Mesothelial cell of epicardium (in vitro differentiated cells): ENCODE measurements around the gene SLFN14. TPM values are rescaled to one million over a fixed set of nuclear protein-coding genes. Genes with fewer than 3 reads are reported as not detected.
"Not testable (repeated sequence)": the region's sequence is repeated elsewhere in the genome, so short reads cannot be mapped to it uniquely, and the experiment has no call there.

Experiments
- DNase-seq, 2 experiments: peaks; one replicate each; pipeline ENCODE4 v3.0.0; 2021; ENCODE audit warnings: low spot score in 2 of 2; ENCODE audit not compliant: unreplicated experiment in 2 of 2
- H3K27ac Mint-ChIP-seq: 2 replicates; pipeline ENCODE4 v1.8.0; 2021; ENCODE audit warnings: mixed read lengths
- H3K27me3 Mint-ChIP-seq: 2 replicates; pipeline ENCODE4 v1.8.0; 2021; ENCODE audit warnings: low read depth, mixed read lengths
- H3K36me3 Mint-ChIP-seq: 2 replicates; pipeline ENCODE4 v1.8.0; 2021; ENCODE audit warnings: mixed read lengths
- H3K4me1 Mint-ChIP-seq: 2 replicates; pipeline ENCODE4 v1.8.0; 2021; ENCODE audit warnings: mixed read lengths
- H3K4me3 Mint-ChIP-seq: 2 replicates; pipeline ENCODE4 v1.8.0; 2021; ENCODE audit warnings: mild to moderate bottlenecking, moderate library complexity, mixed read lengths
- H3K9me3 Mint-ChIP-seq: 2 replicates; pipeline ENCODE4 v1.8.0; 2021; ENCODE audit warnings: mixed read lengths
- total RNA-seq: library from RNA; stranded (reverse); gene quantifications from 3 replicates; pipeline ENCODE4 v1.2.1, GENCODE V29; 2021
- TF ChIP-seq, protein P1 (sequence below): fragments of 200-600 bp; sonication (generic); IDR thresholded peaks from one replicate; pipeline ENCODE4 v1.5.0; 2021; ENCODE audit warnings: antibody characterized with exemption; ENCODE audit not compliant: unreplicated experiment

The SLFN14 gene
- total RNA-seq, 1 donor from 2014 or later, result not detected

DNA sequence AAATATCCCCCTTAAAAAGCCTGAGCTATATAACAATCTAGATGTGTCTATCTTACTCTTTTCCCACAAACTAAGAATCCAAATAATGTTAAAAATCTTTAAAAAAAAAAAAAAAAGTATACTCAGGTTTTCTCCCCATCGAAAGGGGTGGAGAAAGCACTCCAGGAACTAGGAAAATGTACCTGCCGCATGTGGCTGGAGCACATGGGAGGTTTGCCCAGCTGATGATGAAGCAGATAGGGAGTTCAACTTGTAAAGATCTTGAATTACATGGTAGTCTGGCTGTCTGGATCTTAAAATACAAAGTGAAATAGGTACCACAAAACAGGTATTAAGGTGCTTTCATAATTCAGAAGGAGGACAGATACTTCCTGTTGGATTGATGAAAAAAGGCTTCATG is 8.8 kb upstream of the SLFN14 start:
- TF ChIP-seq, protein P1, sequence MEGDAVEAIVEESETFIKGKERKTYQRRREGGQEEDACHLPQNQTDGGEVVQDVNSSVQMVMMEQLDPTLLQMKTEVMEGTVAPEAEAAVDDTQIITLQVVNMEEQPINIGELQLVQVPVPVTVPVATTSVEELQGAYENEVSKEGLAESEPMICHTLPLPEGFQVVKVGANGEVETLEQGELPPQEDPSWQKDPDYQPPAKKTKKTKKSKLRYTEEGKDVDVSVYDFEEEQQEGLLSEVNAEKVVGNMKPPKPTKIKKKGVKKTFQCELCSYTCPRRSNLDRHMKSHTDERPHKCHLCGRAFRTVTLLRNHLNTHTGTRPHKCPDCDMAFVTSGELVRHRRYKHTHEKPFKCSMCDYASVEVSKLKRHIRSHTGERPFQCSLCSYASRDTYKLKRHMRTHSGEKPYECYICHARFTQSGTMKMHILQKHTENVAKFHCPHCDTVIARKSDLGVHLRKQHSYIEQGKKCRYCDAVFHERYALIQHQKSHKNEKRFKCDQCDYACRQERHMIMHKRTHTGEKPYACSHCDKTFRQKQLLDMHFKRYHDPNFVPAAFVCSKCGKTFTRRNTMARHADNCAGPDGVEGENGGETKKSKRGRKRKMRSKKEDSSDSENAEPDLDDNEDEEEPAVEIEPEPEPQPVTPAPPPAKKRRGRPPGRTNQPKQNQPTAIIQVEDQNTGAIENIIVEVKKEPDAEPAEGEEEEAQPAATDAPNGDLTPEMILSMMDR, result no peak
- Mint-ChIP-seq H3K36me3 (no peaks in the 10 kb centered on the region), H3K4me3 (peak overlapping the region; percentile 90), H3K27ac (no peak overlapping the region), H3K4me1 (peaks cover 23% of the 10 kb centered on the region), H3K27me3 (peaks cover 29% of the 10 kb centered on the region), H3K9me3 (no peaks in the 10 kb centered on the region)
- no peak for DNase-seq

DNA sequence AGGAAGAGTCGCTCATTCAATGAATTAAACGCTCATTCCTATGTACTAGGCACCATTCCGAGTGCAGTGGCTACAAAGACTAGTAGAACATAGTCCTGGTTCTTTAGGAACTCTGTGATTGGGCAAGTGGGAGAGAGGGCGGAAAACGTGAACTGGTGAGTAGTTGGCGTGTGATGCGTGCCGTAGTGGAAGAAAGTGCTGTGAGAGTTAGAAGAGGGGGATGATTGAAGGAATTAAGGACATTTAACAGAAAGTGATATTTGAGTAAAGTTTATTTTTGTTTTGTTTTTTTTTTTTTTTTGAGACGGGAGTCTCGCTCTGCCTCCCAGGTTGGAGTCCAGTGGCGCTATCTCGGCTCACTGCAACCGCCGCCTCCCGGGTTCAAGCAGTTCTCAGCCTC is 7.9 kb upstream of the SLFN14 start:
- TF ChIP-seq, protein P1, result no peak
- H3K36me3 Mint-ChIP-seq, result no peaks in the 10 kb centered on the region
- H3K27ac Mint-ChIP-seq, result peak overlapping the region; percentile 99
- no peaks in the 10 kb centered on the region for H3K9me3 Mint-ChIP-seq
- H3K4me3 Mint-ChIP-seq, result peak overlapping the region; percentile 90
- H3K4me1 Mint-ChIP-seq, result peaks cover 23% of the 10 kb centered on the region
- no peak for DNase-seq
- peaks cover 38% of the 10 kb centered on the region for H3K27me3 Mint-ChIP-seq

DNA sequence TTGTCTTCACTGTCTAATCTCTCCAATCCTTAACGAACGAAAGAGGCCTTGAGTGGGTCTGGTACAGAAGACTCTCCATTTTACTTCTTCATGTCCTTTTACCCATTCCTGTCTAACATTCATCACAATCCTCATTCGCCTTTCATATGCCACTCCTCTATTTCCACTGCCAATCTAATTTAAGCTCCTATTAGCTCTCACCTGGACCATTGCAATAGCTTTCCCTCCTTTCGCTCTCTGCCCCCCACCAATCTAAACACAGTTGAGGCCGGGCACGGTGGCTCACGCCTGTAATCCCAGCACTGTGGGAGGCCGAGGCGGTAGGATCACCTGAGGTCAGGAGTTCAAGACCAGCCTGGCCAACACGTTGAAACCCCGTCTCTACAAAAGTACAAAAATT is 6.3 kb upstream of the SLFN14 start:
- H3K36me3 Mint-ChIP-seq, result no peaks in the 10 kb centered on the region
- no peak for DNase-seq
- peak overlapping the region; percentile 90 for H3K4me3 Mint-ChIP-seq
- H3K9me3 Mint-ChIP-seq, result no peaks in the 10 kb centered on the region
- TF ChIP-seq, protein P1, result no peak
- peaks cover 42% of the 10 kb centered on the region for H3K27me3 Mint-ChIP-seq
- no peak overlapping the region for H3K27ac Mint-ChIP-seq
- H3K4me1 Mint-ChIP-seq, result peaks cover 23% of the 10 kb centered on the region

DNA sequence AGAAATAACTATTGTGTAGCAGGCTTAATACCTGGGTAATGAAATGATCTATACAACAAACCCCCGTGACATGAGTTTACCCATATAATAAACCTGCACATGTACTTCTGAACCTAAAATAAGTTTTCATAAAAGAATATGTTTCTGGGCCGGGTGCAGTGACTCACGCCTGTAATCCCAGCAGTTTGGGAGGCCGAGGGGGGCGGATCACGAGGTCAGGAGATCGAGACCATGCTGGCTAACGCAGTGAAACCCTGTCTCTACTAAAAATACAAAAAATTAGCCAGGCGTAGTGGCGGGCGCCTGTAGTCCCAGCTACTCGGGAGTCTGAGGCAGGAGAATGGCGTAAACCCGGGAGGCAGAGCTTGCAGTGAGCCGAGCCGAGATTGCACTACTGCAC is 2.6 kb upstream of the SLFN14 start:
- not testable (repeated sequence) for H3K27ac Mint-ChIP-seq, H3K4me3 Mint-ChIP-seq, H3K36me3 Mint-ChIP-seq, H3K4me1 Mint-ChIP-seq, DNase-seq, H3K9me3 Mint-ChIP-seq
- H3K27me3 Mint-ChIP-seq, result peaks cover 59% of the 10 kb centered on the region

DNA sequence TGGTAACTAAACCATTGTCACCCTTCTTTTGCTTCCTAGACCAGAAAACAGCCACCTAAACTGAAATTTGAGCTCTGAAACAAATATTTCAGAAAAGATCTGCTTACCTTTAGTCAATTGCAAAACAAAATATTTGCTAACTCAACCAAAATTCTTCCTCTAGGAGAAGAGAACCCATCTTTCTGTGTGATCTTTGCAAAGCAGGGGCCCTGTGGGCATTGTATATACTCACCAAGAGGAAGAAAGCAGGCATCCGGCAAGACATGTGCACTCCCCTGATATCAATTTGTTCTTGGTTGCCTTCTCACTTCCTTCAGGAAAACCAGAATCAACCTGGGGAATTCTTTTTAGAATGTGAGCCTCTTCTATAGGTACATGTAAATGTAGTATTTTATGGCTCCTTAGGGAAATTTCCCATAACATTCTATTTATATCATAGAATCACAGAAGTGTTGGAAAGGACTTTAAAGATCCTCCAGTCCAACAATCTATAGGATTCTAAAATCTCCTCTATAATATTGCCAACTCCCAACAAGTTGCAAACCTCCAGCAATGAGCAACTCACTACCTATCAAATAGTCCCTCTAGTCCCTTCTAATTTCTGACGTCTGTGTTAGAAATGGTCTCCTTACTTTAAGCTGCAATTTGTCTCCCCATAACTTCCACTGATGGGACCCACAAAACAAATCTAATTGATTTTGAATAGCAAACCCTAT is 966 bp downstream of the SLFN14 start:
- TF ChIP-seq, protein P1, result no peak
- no peak overlapping the region for H3K27ac Mint-ChIP-seq
- H3K9me3 Mint-ChIP-seq, result no peaks in the 10 kb centered on the region
- no peak overlapping the region for H3K4me3 Mint-ChIP-seq
- H3K4me1 Mint-ChIP-seq, result no peaks in the 10 kb centered on the region
- H3K27me3 Mint-ChIP-seq, result peaks cover 58% of the 10 kb centered on the region
- H3K36me3 Mint-ChIP-seq, result no peaks in the 10 kb centered on the region
- no peak for DNase-seq

DNA sequence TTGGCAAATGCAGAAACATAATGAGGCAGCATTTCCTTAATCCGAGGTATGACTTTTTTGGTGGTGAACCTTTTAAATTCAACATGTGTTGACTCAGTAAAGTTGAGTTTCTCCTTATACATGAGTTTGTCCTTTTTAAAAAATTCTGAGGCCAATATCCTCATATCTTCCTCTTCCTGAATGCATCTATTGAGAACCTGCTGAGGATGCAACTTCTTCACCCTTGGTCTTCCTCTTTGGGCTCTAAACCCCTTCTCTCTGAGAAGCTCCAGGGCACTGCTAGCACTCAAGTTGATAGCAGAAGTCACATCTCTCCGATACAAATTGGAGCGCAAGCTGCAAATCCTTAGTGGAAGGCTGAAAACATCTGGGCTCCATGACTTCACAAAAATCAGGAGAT is 3.3 kb downstream of the SLFN14 start:
- no peak for DNase-seq
- H3K4me3 Mint-ChIP-seq, result no peak overlapping the region
- no peak overlapping the region for H3K27ac Mint-ChIP-seq
- H3K27me3 Mint-ChIP-seq, result peaks cover 62% of the 10 kb centered on the region
- TF ChIP-seq, protein P1, result no peak
- no peaks in the 10 kb centered on the region for H3K36me3 Mint-ChIP-seq
- no peaks in the 10 kb centered on the region for H3K4me1 Mint-ChIP-seq
- H3K9me3 Mint-ChIP-seq, result no peaks in the 10 kb centered on the region
